Peyer's patch (tissue), 4 donors: Measurements from ENCODE around the gene CREB3.

Experiments used
- CTCF ChIP-seq, 6 experiments: fragments of 450-650 bp in 4 of 6; fragments of 200-600 bp in 2 of 6; sonication (generic) in 1 of 6; IDR thresholded peaks; one replicate each; pipeline ENCODE4 v1.5.1; 2017 to 2019; ENCODE audit warnings: antibody characterized with exemption in 6 of 6, mild to moderate bottlenecking in 3 of 6, moderate library complexity in 1 of 6
- POLR2A ChIP-seq, 2 donors: fragments of 450-650 bp; IDR thresholded peaks; one replicate each; pipeline ENCODE4 v1.5.1; 2017; ENCODE audit warnings: antibody characterized with exemption in 2 of 2, mild to moderate bottlenecking in 2 of 2, moderate library complexity in 2 of 2

GRCh38 chr9:35769763-35770162 lies 37.3 kb downstream of the CREB3 start:
- no peak for TF ChIP-seq POLR2A (IDR thresholded peaks at IDR 0.05)
- no peak for TF ChIP-seq CTCF (IDR thresholded peaks at IDR 0.05)
